Measurements from ENCODE around the gene MBD6.

The MBD6 gene

GRCh38 chr12:57522011-57522886 is at the start of gene MBD6:
TSS of gene MBD6 (plus strand) at chr12:57522824. CDS start at chr12:57524304, 1,480 bp downstream.
- DNase-seq: peak; percentile 92

GRCh38 chr12:57473392-57473791 is 49.2 kb upstream of the MBD6 start:
- no peak for DNase-seq

- no peak for DNase-seq
Measured at GRCh38 chr12:57473886-57474285, 48.7 kb upstream of the MBD6 start.

GRCh38 chr12:57474430-57474829 is 48.2 kb upstream of the MBD6 start:
- no peak for DNase-seq

GRCh38 chr12:57474862-57475261 is 47.8 kb upstream of the MBD6 start:
- no peak for DNase-seq

- no peak for DNase-seq
Measured at GRCh38 chr12:57475271-57476161, 47.1 kb upstream of the MBD6 start.

GRCh38 chr12:57476162-57476992 is 46.2 kb upstream of the MBD6 start:
- peak; percentile 89 for DNase-seq

GRCh38 chr12:57476993-57477709 is 45.5 kb upstream of the MBD6 start:
- peak; percentile 23 for DNase-seq

GRCh38 chr12:57477710-57478681 is 44.6 kb upstream of the MBD6 start:
- peak; percentile 70 for DNase-seq

- DNase-seq: no peak
Measured at GRCh38 chr12:57479043-57479375, 43.6 kb upstream of the MBD6 start.

- peak; percentile 76 for DNase-seq
Measured at GRCh38 chr12:57479376-57480115, 43.1 kb upstream of the MBD6 start, which contains the start of gene ARHGAP9. TSS of gene ARHGAP9 (minus strand) at chr12:57479866. CDS start at chr12:57479406, 460 bp downstream.

- DNase-seq: no peak
Measured at GRCh38 chr12:57481671-57482070, 41.0 kb upstream of the MBD6 start.

- DNase-seq: no peak
Measured at GRCh38 chr12:57483466-57483865, 39.2 kb upstream of the MBD6 start.

- DNase-seq: no peak
Measured at GRCh38 chr12:57485695-57486094, 36.9 kb upstream of the MBD6 start.

GRCh38 chr12:57487055-57487596 is 35.5 kb upstream of the MBD6 start:
- no peak for DNase-seq

GRCh38 chr12:57487597-57488401 is 34.8 kb upstream of the MBD6 start, which contains the start of gene MARS1:
TSS of gene MARS1 (plus strand) at chr12:57488068. CDS start at chr12:57488091, 23 bp downstream.
- peak; percentile 97 for DNase-seq

GRCh38 chr12:57488402-57489156 is 34.0 kb upstream of the MBD6 start:
- no peak for DNase-seq

- no peak for DNase-seq
Measured at GRCh38 chr12:57489157-57489641, 33.4 kb upstream of the MBD6 start.

All from activated CD4-positive, alpha-beta T cell treated with anti-CD3 and anti-CD28 coated beads, Interleukin-10, Interleukin-2, amounts not matched to agents 100 ng/mL and 50 ng/mL, durations not matched to agents 16 hours and 8 hours (primary cell).